ENCODE measurements around the gene TMEM203.

The TMEM203 gene

DNA sequence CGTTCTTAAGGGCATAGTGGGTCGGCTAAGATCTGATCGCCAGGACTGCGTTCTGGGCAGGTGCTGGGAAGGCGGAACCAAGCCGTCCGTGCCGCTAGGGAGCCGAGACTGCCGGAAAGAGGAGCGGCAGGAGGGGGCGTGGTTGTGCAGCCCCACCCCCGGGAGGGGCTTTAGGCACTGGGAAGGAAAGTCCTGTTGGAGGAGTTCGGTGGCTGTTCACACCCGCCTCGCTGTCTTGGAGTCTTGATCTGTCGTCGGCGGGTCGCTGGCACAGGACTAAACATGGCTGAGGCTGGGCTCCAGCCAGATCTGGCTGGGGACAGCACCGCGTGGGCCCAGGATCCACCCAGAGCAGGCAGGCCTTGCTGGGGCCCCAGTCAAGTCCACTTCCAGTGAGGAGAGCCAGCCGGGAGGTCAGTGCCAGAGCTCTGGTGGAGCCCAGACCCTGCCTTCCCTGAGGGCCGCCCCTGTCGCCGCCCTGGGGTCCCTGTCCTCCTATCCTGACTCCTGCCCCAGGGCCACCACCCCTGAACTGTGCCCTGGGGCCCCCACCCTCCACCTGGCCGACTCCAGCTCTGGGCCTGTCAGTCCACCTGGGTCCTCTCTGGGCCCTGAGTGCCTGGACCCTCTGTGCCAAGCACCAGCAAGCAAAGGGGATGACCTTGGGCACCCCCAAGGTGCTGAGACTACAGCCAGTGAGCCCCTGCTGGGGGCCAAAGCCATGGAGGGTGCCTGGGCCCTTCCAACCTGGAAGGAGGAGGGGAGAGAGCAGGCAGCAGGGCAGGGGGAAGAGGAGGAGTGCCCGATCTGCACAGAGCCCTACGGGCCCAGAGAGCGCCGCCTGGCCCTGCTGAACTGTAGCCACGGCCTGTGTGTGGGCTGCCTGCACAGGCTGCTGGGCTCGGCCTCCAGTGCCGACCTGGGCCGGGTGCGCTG is 12.1 kb upstream of the TMEM203 start:
- no peak for DNase-seq

DNA sequence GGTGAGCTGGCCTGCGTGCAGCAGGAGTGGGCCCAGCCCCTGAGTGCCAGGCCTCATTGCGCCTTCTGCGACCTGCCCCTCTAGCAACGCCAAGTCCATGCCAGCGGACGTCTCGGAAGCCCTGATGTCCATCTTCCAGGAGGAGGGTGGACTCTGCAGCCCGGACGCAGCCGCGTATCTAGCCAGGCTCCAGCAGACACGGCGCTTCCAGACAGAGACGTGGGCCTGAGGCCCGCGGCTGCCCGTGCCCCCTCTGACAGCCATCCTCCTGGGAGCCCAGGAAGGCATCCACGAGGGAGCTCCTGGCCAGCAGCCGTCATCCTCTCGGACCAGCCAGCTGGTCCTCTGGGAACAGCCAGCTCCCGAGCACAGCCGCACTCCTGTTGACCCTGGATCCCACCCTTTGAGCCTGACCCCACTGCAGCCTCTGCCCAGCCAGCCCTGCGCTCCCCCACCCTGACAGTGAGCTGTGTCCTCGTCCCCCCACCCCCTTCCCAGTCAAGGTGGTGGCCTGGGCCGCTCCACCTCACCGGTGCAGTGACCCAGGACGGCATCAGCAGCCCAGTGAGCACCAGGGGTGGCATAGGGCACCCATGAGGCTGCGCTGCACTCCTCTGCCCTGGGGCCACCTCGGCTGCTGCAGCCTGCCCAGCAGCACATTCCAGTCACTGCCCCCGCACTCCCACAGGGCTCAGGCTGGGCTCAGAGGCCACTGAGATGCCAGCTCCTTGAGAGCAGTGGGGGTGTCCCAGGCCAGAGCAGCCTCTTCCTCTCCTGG is 10.9 kb upstream of the TMEM203 start:
- no peak for DNase-seq

DNA sequence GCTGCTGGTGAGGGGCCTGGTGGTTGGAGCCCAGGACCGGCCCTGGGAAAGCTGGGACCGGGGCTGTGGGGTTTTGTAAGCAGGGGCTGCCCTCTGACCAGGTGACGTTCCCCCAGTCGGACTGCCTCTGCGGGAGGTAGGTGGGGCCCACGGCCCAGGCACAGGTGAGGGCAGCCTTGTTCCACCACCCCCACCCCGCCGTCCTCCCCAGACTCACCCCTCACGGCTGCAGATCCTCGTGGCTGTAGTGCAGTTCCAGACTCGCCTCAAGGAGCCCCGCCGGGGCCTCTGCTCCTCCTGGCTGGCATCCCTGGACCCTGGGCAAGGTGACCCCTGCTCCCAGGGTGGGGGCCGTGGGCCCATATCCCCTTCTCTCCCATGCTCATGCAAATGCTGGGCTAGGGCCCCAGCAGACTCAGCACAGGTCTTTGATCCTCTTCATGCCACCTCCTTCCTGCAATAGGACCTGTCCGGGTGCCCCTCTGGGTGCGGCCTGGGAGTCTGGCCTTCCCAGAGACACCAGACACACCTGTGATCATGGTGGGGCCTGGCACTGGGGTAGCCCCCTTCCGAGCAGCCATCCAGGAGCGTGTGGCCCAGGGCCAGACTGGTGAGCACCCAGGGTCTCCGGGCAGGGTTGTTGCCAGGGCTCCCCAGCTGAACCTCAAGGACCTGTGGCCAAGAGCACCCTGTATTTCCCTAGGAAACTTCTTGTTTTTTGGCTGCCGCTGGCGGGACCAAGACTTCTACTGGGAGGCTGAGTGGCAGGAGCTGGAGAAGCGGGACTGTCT is 9.9 kb upstream of the TMEM203 start:
- no peak for DNase-seq

DNA sequence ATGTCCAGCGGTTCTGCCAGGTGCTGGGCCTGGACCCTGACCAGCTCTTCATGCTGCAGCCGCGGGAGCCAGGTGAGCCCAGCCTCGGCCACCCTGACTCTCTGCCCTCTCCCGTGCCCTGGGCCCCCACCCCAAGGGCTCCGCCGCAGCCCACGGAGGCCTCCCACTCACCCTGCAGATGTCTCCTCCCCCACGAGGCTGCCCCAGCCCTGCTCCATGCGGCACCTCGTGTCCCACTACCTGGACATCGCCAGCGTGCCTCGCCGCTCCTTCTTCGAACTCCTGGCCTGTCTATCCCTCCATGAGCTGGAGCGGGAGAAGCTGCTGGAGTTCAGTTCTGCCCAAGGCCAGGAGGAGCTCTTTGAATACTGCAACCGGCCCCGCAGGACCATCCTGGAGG is 9.2 kb upstream of the TMEM203 start:
- DNase-seq, result no peak

DNA sequence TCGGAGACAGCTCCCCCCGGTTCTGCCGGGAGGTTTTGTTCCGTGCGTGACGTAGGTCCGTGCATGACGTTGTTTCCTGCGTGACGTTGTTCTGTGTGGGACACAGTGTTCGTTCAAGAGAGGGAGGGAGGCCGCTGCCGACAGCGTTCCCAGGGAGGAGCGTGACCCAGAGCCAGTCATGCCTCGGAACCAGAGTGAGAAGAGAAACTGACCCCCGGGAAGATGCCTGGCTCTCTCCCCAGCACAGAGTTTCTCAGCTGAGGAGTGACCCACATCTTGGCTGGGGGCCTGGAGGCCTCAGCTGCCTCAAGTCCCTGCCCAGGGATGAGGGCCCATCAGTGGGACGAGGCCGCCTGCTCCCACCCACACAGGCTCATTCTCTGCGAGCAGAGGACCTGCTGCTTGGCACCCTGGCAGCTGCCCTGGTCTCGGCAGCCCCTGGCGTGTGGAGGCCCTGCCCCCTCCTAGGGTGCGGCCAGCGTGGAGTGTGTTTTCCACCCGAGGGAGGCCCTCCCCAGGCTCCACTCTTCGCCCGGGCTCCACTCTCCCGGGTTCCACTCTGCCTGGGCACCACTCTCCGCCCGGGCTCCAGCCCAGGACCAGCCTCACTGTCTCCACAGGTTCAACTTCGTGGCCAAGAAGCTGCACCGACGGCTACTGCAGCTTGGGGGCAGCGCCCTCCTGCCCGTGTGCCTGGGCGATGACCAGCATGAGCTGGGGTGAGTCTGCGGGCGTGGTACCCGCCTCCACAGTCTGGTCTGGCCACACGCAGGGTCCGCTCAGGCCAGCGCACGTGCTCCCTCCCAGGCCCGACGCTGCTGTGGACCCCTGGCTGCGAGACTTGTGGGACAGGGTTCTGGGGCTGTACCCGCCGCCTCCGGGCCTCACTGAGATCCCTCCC is 8.0 kb upstream of the TMEM203 start:
- no peak for DNase-seq

DNA sequence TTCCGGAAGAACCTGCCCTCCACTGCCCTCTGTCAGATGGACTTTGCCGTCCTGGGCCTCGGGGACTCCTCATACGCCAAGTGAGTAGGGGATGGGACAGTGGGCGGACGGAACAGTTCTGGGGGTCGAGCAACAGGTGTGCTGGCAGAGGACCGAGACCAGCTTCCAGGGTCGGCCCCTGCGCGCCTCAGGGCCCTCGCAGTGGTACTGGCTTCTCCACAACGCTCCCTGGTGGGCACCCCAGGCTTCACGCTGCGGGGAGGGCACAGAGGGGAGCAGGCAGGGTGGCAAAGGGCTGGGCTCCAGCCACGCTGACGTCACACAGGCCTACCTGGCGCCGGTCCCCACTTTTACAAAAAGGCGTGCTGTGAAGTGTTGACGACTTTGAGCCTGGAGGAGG is 7.1 kb upstream of the TMEM203 start:
- no peak for DNase-seq

DNA sequence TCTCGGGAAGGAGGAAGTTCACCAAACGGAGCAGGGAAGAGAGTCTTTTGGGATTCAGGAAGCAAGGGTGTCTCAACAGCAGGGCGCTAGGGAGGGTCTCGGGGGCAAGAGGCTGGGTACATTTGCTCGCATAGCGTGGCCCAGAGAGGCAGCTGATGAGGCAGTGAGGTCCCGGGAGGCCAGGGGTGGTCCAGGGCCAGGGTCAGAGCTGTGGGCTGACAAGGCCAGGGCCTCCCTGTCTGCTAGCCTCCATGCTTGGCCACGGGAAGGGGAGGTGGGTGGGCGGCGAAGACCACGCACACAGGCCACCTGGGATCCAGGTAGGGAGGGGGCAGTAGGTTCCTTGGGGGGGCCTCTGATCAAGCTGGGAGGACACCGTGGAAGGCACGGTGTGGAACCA is 6.1 kb upstream of the TMEM203 start:
- DNase-seq, result no peak

DNA sequence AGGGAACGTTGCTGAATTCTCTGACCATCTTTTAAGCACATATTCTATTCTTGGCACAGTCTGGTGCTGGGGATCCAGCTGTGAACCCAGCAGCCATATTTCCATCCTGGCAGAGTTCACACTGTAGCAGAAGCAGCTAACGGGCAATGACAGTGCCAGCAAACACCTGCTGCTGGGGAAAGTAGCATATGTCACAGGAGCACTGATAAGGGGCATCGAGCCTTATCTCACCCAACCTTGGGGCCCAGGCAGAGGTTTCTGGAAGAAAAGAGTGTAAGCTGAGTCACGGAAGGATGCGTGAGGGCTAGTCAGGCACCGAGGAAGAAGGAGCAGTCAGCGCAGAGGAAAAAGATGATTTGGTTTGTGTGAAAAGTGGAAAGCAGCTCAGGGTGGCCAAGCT is 1.2 kb upstream of the TMEM203 start:
- DNase-seq, result no peak

DNA sequence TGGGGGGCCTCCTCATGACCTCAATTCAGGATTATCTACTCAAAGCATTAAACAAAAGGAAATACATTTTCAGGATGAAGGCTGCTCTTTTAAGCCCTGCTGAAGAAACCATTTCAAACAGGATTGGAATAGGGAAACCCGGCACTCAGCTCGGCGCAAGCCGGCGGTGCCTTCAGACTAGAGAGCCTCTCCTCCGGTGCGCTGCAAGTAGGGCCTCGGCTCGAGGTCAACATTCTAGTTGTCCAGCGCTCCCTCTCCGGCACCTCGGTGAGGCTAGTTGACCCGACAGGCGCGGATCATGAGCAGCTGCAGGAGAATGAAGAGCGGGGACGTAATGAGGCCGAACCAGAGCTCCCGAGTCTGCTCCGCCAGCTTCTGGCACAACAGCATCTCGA is 720 bp downstream of the TMEM203 start:
- DNase-seq, result no peak

DNA sequence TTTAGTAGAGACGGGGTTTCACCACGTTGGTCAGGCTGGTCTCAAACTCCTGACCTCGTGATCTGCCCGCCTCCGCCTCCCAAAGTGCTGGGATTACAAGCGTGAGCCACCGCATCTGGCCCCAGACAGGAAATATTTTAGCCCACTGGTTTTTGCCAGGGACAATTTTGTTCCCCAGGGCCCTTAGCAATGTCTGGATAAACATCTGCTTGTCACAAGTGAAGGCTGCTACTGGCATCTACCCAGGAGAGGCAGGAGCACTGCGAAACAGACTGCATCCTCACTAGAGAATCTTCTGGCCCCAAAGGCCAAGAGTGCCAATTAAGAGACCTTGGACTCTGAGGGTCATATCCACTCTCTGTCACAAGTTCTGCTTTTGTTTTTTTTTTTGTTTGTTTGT is 2.5 kb downstream of the TMEM203 start:
- DNase-seq, result no peak

DNA sequence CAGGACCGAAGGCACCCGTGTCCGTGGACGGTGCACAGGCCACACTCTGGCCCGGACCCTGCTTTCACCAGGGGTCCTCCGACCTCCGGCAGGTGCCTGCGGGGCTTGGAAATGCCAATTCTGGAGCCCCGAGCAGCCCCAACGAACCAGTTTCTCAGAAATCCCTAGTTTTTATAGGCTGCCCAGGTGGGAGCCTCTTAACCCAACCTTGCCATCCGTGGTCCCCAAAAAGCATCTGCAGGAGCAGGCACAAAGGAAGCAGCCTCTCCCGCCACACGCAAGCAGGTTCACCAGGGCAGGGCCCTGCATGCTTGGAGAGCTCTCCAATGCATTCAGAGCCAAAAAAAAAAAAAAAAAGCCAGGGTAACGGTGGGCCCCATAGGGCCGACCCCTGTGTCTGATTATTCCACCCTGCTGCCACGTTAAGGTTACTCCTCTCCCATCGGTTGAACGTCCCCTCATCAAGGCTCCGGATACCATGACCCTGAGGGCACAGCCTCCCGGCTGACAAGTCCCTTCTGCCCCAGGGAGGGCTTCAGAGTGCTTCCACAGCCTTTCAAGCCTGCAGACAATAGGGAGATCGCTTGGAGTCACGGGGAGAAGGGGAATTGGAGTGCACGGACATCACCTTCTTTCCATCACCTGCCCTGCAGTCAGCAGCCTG is 4.1 kb downstream of the TMEM203 start:
- DNase-seq, result no peak

DNA sequence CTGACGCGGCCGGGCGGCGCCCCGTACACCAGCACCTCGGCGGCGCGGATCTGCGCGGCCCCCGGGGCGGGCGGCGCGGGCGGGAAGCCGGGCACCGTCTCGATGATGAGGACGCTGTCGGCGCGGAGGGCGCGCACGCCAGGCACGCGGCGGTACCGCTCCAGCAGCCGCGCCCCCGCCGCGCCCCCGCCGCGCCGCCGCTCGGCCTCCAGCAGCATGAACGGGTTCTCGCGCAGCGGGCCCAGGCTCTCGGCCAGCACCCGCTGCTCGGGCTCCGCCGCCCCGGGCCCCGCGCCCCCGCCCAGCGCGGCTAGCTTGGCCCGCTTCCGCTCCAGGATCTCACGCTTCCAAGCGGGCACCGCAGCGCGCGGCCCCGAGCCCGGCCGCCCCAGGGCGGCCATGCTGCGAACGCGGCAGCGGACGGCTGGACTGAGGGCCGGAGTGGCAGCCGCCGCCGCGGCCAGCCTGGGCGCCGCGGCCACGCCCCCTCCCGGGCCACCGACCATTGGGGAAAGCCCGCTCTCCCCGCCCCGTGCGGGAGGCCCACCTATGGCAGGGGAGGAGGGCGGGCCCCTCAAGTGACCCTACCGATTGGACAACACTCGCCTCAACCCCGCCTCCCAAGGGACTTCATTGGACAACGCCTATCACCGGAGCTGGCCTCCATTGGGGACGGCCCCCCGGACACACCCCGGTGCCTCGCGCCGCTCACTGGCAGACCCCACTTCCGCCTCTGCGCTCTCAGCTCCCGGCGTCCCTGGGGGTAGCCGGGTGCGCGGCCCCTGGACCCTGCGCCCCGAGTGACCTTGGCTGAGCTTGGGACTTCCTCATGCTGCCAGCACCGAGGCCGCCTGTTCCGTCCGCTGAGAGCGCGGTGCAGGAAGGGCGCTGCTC is 4.9 kb downstream of the TMEM203 start, which contains the start of gene TPRN:
TPRN (minus strand) TSS at position 431 of the 894 bp plus-strand sequence; CDS start at position 401, 30 bp downstream.
- peak; percentile 95 for DNase-seq

DNA sequence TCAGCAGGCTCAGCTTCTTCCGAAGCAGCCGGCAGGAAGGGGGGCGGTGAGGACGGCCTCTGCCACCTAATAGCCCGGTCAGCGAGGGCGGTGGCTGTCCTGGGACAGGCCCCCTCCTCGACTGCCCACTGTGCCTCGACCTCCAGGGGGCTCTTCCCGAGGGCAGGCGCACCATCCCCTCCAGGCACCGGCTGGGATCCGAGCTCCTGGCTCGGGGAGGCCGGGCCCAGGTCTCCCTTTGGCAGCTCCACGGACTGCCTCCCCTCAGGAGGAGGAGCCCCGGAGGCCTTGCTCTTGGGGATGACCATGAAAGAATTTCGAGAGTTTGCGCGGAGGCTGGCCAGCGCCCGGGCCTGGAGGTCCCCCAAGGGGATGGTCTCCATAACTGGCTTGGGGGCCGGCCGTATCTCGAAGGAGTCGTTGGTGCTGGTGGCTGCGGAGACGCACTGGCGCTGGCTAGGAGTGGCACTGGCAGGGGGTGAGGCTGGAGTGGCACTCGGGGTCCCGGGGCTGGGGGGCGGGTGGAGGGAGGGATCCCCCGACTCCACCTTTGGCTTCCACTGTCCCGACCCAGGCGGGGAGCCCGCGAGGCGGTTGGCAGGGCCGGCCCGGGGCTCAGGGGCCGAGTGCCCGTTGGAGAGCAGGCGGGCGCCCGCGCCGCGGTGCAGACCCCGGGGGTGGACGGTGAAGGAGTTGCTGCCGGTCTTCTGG is 5.9 kb downstream of the TMEM203 start:
- no peak for DNase-seq

DNA sequence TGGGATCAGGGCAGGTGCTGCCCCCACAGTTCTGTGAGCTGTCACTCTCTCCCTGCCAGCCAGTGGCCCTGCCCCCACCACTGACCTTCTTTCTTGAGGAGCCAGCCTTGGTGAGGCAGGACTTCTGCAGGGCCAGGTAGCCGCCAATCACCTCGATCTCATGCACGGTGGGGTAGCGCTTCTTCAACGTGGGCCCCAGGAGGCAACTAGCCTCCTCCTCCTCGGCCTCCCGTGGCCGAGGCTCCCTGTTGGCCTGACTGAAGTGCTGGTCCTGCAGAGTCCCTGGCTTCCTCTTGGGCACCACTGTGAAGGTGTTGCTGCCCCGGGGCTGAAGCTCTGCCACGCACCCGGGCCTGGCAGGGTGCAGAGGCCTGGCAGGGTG is 6.6 kb downstream of the TMEM203 start:
- no peak for DNase-seq

DNA sequence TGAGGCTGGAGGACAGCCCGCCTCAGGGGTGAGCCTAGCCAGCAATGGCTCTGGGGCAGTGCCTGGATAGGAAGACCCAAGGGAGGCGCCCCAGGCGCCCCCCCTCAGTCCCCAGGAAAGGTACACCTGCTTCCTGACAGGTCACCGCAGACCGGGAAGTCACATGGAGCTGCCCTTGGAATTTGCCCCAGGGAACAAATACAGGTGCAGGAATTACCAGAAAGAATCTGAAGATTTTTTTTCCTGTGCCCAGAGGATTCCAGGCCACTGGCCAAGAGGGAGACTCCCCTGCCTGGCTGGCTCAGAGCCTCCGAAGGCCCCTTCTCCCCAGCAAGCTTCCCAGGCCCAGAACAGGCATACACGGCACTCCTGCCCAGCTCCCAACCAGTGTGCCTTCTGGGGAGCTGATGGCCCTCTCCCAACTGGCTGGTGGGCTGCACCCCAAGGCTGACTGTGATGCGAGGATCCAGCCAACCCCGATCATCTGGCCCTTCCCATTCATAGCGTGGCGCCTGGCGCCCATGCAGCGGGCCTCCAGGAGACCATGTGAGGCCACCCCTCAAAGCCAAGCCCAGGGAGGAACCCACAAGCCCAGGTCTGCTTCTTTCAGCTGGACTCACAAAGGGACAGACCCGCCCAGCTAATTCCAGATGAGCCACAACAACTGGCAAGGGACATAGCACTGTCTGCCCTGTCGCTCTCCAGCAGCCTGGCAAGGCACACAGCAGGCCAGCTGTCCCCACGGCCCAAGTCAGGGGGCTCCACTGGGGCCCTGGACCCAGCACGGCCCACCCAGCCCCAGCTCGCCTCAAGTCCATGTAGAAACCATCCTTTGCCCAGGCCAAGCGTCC is 7.2 kb downstream of the TMEM203 start:
- no peak for DNase-seq

DNA sequence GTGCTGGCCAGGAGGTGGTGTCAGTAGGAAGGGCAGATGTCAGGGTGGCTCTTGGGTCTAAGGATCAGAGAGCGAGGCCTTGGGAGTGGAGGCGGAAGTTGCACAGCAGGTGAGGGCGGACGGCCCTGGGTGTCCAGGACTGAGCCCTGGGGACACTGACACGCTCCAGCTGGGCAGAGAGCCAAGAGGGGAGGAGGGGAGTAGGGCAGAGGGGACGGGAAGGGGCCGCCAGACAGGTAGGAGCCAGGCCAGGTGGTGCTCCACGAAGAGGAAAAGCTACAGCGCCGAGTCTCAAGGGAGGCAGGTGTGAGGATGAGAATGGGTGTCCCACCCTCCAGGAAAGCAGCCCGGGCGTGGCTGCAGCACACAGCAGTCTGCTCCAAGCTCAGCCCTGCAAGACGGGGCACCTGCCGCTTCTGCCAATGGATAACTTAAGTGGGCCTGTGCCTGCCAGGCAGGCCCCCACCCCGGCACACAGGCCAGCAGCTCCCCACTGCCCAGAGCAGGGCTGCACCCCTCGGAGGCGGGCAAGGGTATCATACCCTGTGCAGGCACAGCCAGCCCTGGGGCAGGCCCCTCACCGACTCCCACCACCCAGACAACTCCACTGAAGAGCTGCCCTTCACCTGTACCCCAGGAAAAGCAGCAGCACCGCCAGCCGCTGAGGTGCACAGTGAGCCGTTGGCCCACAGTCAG is 9.8 kb downstream of the TMEM203 start:
- no peak for DNase-seq

DNA sequence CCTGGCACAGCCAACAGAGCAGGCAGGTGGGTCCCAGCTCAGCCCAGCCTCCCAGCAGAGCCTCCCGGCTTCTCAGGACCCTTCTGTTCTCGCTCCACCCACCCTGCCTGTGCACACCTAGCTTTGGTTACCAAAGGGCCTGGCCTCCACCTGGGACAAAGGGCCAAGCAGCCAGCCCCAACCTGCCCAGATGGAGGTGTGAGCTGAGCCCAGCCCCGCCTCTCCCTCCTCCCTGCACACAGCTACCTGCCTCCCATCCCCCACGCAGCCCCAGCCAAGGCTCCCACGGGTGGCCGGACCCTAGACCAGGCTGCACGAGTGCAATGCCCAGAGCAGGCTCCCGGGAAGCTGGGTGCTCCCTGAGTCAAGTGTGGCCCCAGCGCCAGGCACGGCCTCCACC is 10.5 kb downstream of the TMEM203 start:
- DNase-seq, result no peak

DNA sequence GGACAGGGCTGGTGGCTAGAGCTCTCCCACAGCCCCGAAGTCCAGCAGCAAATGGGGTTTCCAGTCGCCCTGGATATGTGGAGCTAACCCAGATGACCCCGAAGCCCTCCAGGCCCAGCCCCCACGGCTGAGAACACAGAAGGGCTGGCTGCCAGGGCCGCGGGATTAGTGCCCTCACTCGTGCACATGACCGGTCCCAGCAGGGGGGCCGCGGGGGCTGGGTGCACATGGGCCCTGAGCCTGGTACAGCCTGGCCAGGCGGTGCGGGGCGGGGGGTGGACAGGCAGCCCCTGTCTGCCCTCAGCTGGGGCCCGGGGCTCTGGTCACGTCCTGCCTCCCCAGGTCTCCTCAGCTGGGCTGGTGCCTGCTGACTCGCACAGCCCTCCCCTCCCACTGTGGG is 11.1 kb downstream of the TMEM203 start:
- DNase-seq, result no peak

All from SHP77 treated with DMSO at 0.1 percent for 48 hours (cell line).